22Rv1 (cell line): ENCODE results near the gene MTA3.

Experiments used
- CTCF ChIP-seq: fragments of 450-650 bp; IDR thresholded peaks from 2 replicates; pipeline ENCODE4 v1.5.1; 2017; ENCODE audit warnings: mild to moderate bottlenecking
- ZFX ChIP-seq: fragments of 450-650 bp; IDR thresholded peaks from 2 replicates; pipeline ENCODE4 v1.6.1; 2017; ENCODE audit warnings: antibody characterized with exemption, borderline replicate concordance

DNA sequence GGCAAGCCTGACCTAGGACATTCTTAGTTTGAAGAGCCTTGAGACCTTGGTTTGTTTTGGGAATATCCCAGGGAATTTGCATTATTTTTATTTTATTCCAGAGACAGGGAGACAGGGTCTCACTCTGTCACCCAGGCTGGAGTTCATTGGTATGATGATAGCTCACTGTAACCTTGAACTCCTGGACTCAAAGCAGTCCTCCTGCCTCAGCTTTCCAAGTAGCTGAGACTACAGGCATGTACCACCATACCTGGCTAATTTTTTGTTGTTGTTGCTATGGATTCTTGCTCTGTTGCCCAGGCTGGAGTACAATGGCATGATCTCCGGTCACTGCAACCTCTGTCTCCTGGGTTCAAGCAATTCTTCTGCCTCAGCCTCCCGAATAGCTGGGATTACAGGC is 4.8 kb downstream of the MTA3 start:
- TF ChIP-seq ZFX, result no peak
- no peak for TF ChIP-seq CTCF
